Hematopoietic multipotent progenitor cell treated with erythropoietin and hydrocortisone succinate and interleukin-3 and kit ligand, for 8 days (in vitro differentiated cells): ENCODE results near the gene PYGB.
"Not testable (repeated sequence)": the region's sequence is repeated elsewhere in the genome, so short reads cannot be mapped to it uniquely, and the experiment has no call there.

ENCODE experiments used
- DNase-seq: peaks from one replicate; pipeline ENCODE4 v3.0.0-alpha.2; 2015

PYGB gene

GRCh38 chr20:25249198-25249931 is 1.5 kb downstream of the PYGB start:
- DNase-seq = no peak

GRCh38 chr20:25250508-25250907 is 2.6 kb downstream of the PYGB start:
- DNase-seq = no peak

GRCh38 chr20:25251019-25251418 is 3.1 kb downstream of the PYGB start:
- no peak for DNase-seq

GRCh38 chr20:25251558-25251957 is 3.7 kb downstream of the PYGB start:
- no peak for DNase-seq

GRCh38 chr20:25252230-25252651 is 4.4 kb downstream of the PYGB start:
- DNase-seq = no peak

- no peak for DNase-seq
Observed at GRCh38 chr20:25252686-25253421, 5.0 kb downstream of the PYGB start.

GRCh38 chr20:25253606-25254275 is 5.9 kb downstream of the PYGB start:
- no peak for DNase-seq

GRCh38 chr20:25254571-25254970 is 6.7 kb downstream of the PYGB start:
- no peak for DNase-seq

- no peak for DNase-seq
Observed at GRCh38 chr20:25254986-25255680, 7.2 kb downstream of the PYGB start.

GRCh38 chr20:25256226-25256859 is 8.5 kb downstream of the PYGB start:
- DNase-seq = no peak

GRCh38 chr20:25257130-25257529 is 9.2 kb downstream of the PYGB start:
- no peak for DNase-seq

- no peak for DNase-seq
Observed at GRCh38 chr20:25257756-25258475, 10.0 kb downstream of the PYGB start.

GRCh38 chr20:25258476-25258805 is 10.6 kb downstream of the PYGB start:
- no peak for DNase-seq

- no peak for DNase-seq
Observed at GRCh38 chr20:25258828-25259227, 10.9 kb downstream of the PYGB start.

GRCh38 chr20:25259358-25259757 is 11.5 kb downstream of the PYGB start:
- no peak for DNase-seq

GRCh38 chr20:25259788-25260254 is 11.9 kb downstream of the PYGB start:
- DNase-seq = no peak

GRCh38 chr20:25260770-25261437 is 13.0 kb downstream of the PYGB start:
- not testable (repeated sequence) for DNase-seq

- DNase-seq = no peak
Observed at GRCh38 chr20:25269057-25269832, 21.4 kb downstream of the PYGB start.

- no peak for DNase-seq
Observed at GRCh38 chr20:25269833-25270170, 21.9 kb downstream of the PYGB start.

- DNase-seq = no peak
Observed at GRCh38 chr20:25270829-25271251, 23.0 kb downstream of the PYGB start.
